K562 (cell line): ENCODE data around the gene COMTD1. TPM values are rescaled to one million over a fixed set of nuclear protein-coding genes. Genes with fewer than 3 reads are reported as not detected.
A peak's percentile ranks its signal among the peaks of the same experiment; 100 is the strongest.
"Not testable (repeated sequence)": the region's sequence is repeated elsewhere in the genome, so short reads cannot be mapped to it uniquely, and the experiment has no call there.

Experiments used
- ATAC-seq: fragments of 200-7000 bp; cut with Tn5 transposase; 3 replicates; pipeline ENCODE4 v1.9.1; 2020; ENCODE audit warnings: moderate library complexity
- BruUV-seq: library from RNA; stranded (reverse); fragments of 400-500 nt; replicated peaks from 2 replicates; lab custom pipeline; 2021; lab: Mats Ljungman, UMichigan
- CTCF ChIA-PET: fragments of 300-600 bp; formaldehyde crosslinking; extraction: SDS; loops from one replicate; lab custom pipeline; 2021; ENCODE audit warnings: low intra/inter-chr PET ratio; lab: Yijun Ruan, JAX
- POLR2A ChIA-PET: fragments of 300-600, 350-650 bp; sonication (Branson Sonifier 250); formaldehyde crosslinking; extraction: SDS; loops from one replicate; lab custom pipeline; 2021; ENCODE audit warnings: antibody characterized with exemption, inconsistent platforms; lab: Yijun Ruan, JAX
- DNase-seq, 4 experiments: peaks; one replicate each; pipeline versions ENCODE4 v3.0.0 to v3.0.0-alpha.2; 2011 to 2018; ENCODE audit warnings: low spot score in 3 of 4, mixed read lengths in 3 of 4; ENCODE audit errors: extremely low read depth in 1 of 4
- FAIRE-seq: peaks from 2 replicates; lab custom pipeline; 2011; peaks lifted over from hg19 to GRCh38; lab: Jason Lieb, UNC
- H2AFZ ChIP-seq: 2 replicates; pipeline ENCODE4 v1.6.0; 2011; ENCODE audit warnings: low read depth, low read length, control low read depth, inconsistent platforms
- H3K27ac ChIP-seq: fragments of 200-600 bp; 3 replicates; pipeline ENCODE4 v1.8.0; 2011; ENCODE audit warnings: low read depth, mild to moderate bottlenecking, control low read depth, inconsistent platforms, low read length, moderate library complexity, mixed read lengths; ENCODE audit errors: extremely low read depth
- H3K27me3 ChIP-seq, 2 experiments: fragments of 300-600 bp in 1 of 2; 2 replicates in 1 of 2; 3 replicates in 1 of 2; pipeline versions ENCODE4 v1.6.0 to v1.8.0; 2011; ENCODE audit warnings: inconsistent platforms in 2 of 2, low read length in 2 of 2, mild to moderate bottlenecking in 1 of 2, mixed read lengths in 1 of 2, moderate library complexity in 1 of 2; ENCODE audit not compliant: control insufficient read depth in 2 of 2, insufficient read depth in 2 of 2
- H3K36me3 ChIP-seq: fragments of 300-600 bp; 3 replicates; pipeline ENCODE4 v1.8.0; 2011; ENCODE audit warnings: mild to moderate bottlenecking, low read length, inconsistent platforms; ENCODE audit not compliant: control insufficient read depth, insufficient read depth
- H3K4me1 ChIP-seq, 2 experiments: fragments of 200-600 bp in 1 of 2; replicated peaks in 1 of 2; 2 replicates in 1 of 2; 3 replicates in 1 of 2; pipeline versions ENCODE4 v1.5.1 to v1.8.0; 2011; ENCODE audit warnings: inconsistent platforms in 2 of 2, low read length in 2 of 2, mild to moderate bottlenecking in 1 of 2, mixed read lengths in 1 of 2, moderate library complexity in 1 of 2; ENCODE audit not compliant: control insufficient read depth in 2 of 2, insufficient read depth in 2 of 2
- H3K4me2 ChIP-seq: 2 replicates; pipeline ENCODE4 v1.6.1; 2011; ENCODE audit warnings: low read length, control low read depth, inconsistent platforms, mixed read lengths; ENCODE audit not compliant: insufficient read depth
- H3K4me3 ChIP-seq: fragments of 200-600 bp; sonication (generic), shearing (Covaris generic); 2 replicates; pipeline ENCODE4 v1.5.1; 2016; ENCODE audit warnings: control low read depth, inconsistent platforms
- H3K79me2 ChIP-seq: fragments of 200-600 bp; 3 replicates; pipeline ENCODE4 v1.8.0; 2011; ENCODE audit warnings: low read length, inconsistent platforms; ENCODE audit not compliant: control insufficient read depth, insufficient read depth
- H3K9ac ChIP-seq, 2 experiments: 2 replicates each; pipeline versions ENCODE4 v1.6.0 to v1.6.1; 2011; ENCODE audit warnings: low read depth in 2 of 2, low read length in 2 of 2, control low read depth in 1 of 2, inconsistent platforms in 1 of 2, mild to moderate bottlenecking in 1 of 2, mixed read lengths in 1 of 2; ENCODE audit not compliant: insufficient read depth in 1 of 2
- H3K9me1 ChIP-seq: one replicate; pipeline ENCODE4 v1.6.0; 2011; ENCODE audit warnings: inconsistent platforms, mild to moderate bottlenecking, low read length, moderate library complexity; ENCODE audit not compliant: control insufficient read depth, insufficient read depth
- H3K9me3 ChIP-seq: replicated peaks from 2 replicates; pipeline ENCODE4 v1.5.1; 2011; ENCODE audit warnings: low read depth, low read length, inconsistent platforms; ENCODE audit not compliant: control insufficient read depth, insufficient read depth
- H4K20me1 ChIP-seq: replicated peaks from 2 replicates; pipeline ENCODE4 v1.6.1; 2011; ENCODE audit warnings: low read length, inconsistent platforms, mixed read lengths; ENCODE audit not compliant: control insufficient read depth, insufficient read depth
- EGR1 ChIP-seq: fragments of 450-650 bp; conservative IDR thresholded peaks from 2 replicates; pipeline ENCODE4 v1.6.1; 2017; ENCODE audit warnings: mild to moderate bottlenecking
- HLTF ChIP-seq: fragments of 450-650 bp; IDR thresholded peaks from 2 replicates; pipeline ENCODE4 v1.6.1; 2016
- YBX1 ChIP-seq: fragments of 450-650 bp; IDR thresholded peaks from 2 replicates; pipeline ENCODE4 v1.7.1; 2016; ENCODE audit warnings: mild to moderate bottlenecking
- ZNF384 ChIP-seq: IDR thresholded peaks from 2 replicates; pipeline ENCODE4 v1.6.1; 2012; ENCODE audit warnings: low read depth, low read length, improper control_type of control experiment
- WGBS: fragments of 100-300 bp; shearing (Covaris generic); methylation state at CpG from one replicate; pipeline ENCODE4 v1.1.6; 2016; ENCODE audit warnings: low coverage, mixed read lengths; ENCODE audit not compliant: insufficient coverage; ENCODE audit errors: missing lambda C conversion rate; 5-methylcytosine and 5-hydroxymethylcytosine counted together
- in situ Hi-C: fragments of 300-500 bp; cut with MboI; formaldehyde crosslinking; loops from 4 replicates; pipeline ENCODE4 v1.15.0; 2018; ENCODE audit warnings: inconsistent platforms, mixed read lengths
- intact Hi-C: fragments of 100-400 bp; cut with micrococcal nuclease; formaldehyde crosslinking; loops from 2 replicates; pipeline ENCODE4 v1.14.2; 2022
- polyA plus RNA-seq, 8 experiments: library from polyadenylated mRNA; depleted of rRNA in 4 of 8; stranded (reverse) in 5 of 8; unstranded in 3 of 8; fragments of >200 nt; fragmentation: Nextera tagmentation in 2 of 8; fragmentation: Illumina TruSeq in 1 of 8; extraction: Ambion mirVana in 2 of 8; extraction: Trizol in 1 of 8; gene quantifications; 2 replicates each; pipeline versions ENCODE4 v1.2.1 to v1.2.3, GENCODE V29; 2011 to 2014; ENCODE audit warnings: inconsistent platforms in 1 of 8, missing spikeins in 1 of 8
- total RNA-seq, 7 experiments: library from RNA; depleted of rRNA in 6 of 7; stranded (reverse); fragments of >200 nt in 6 of 7; fragmentation: Illumina TruSeq in 2 of 7; extraction: Trizol in 2 of 7; gene quantifications; 2 replicates each; pipeline versions ENCODE4 v1.2.1 to v1.2.3, GENCODE V29; 2011 to 2021; ENCODE audit warnings: low replicate concordance in 1 of 7
- TF ChIP-seq, protein P1 (sequence below): sonication (generic); formaldehyde crosslinking; IDR thresholded peaks from 2 replicates; pipeline ENCODE4 v1.8.1; 2023; ENCODE audit warnings: mild to moderate bottlenecking, missing genetic modification reagents
- TF ChIP-seq, protein P2 (sequence below), 2 experiments: fragments of 450-650 bp; IDR thresholded peaks; 2 replicates each; pipeline ENCODE4 v1.6.1; 2016

Gene COMTD1
- total and polyA plus RNA-seq, 9 of the 15 experiments (the other 6 are each of a cell fraction or from before 2014, with no cell fraction given): 0.41 to 112 (median 13.7) TPM

DNA sequence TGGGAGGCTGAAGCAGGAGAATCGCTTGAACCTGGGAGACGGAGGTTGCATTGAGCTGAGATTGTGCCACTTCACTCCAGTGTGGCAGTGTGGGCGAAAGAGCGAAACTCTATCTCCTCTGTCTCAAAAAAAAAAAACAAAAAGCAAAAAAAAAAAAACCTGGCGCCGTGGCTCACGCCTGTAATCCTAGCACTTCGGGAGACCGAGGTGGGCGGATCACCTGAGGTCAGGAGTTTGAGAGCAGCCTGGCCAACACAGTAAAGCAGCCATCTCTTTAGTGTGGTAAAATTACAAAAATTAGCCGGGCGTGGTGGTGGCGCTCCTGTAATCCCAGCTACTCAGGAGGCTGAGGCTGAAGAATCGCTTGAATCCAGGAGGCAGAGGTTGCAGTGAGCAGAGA, 29.1 kb downstream of the COMTD1 start:
- H3K4me2 ChIP-seq: peak overlapping the region; percentile 49
- H3K36me3 ChIP-seq, ATAC-seq, BruUV-seq, H3K27me3 ChIP-seq, FAIRE-seq, DNase-seq, H4K20me1 ChIP-seq, H3K27ac ChIP-seq, H3K9me3 ChIP-seq, intact Hi-C loops, CTCF ChIA-PET, H3K9me1 ChIP-seq, H3K4me3 ChIP-seq, in situ Hi-C loops: not testable (repeated sequence)
- 46% methylated on average over 12 of the region's 14 CpGs for WGBS
- TF ChIP-seq YBX1: 0 out of 2 replicates have a peak, but pooled peaks have one; percentile 28
- TF ChIP-seq ZNF384: peak; percentile 57; the same call in 1 of the 2 replicates
- TF ChIP-seq, protein P1, sequence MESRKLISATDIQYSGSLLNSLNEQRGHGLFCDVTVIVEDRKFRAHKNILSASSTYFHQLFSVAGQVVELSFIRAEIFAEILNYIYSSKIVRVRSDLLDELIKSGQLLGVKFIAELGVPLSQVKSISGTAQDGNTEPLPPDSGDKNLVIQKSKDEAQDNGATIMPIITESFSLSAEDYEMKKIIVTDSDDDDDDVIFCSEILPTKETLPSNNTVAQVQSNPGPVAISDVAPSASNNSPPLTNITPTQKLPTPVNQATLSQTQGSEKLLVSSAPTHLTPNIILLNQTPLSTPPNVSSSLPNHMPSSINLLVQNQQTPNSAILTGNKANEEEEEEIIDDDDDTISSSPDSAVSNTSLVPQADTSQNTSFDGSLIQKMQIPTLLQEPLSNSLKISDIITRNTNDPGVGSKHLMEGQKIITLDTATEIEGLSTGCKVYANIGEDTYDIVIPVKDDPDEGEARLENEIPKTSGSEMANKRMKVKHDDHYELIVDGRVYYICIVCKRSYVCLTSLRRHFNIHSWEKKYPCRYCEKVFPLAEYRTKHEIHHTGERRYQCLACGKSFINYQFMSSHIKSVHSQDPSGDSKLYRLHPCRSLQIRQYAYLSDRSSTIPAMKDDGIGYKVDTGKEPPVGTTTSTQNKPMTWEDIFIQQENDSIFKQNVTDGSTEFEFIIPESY (CRISPR knock-in tag): 0 out of 2 replicates have a peak, but pooled peaks have one; percentile 26
- TF ChIP-seq EGR1: peak; percentile 45
- TF ChIP-seq HLTF: 0 out of 2 replicates have a peak, but pooled peaks have one; percentile 29
- TF ChIP-seq, protein P2, sequence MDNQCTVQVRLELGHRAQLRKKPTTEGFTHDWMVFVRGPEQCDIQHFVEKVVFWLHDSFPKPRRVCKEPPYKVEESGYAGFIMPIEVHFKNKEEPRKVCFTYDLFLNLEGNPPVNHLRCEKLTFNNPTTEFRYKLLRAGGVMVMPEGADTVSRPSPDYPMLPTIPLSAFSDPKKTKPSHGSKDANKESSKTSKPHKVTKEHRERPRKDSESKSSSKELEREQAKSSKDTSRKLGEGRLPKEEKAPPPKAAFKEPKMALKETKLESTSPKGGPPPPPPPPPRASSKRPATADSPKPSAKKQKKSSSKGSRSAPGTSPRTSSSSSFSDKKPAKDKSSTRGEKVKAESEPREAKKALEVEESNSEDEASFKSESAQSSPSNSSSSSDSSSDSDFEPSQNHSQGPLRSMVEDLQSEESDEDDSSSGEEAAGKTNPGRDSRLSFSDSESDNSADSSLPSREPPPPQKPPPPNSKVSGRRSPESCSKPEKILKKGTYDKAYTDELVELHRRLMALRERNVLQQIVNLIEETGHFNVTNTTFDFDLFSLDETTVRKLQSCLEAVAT (IDR thresholded peaks at IDR 0.05): 0 out of 4 replicates have a peak, but pooled peaks of 1 of the 2 experiments have one; percentile 38
- H3K9ac ChIP-seq: peak overlapping the region in 1 of 2 experiments; percentile 4; a peak in 1 of 4 replicates
- POLR2A ChIA-PET: interaction anchor here (0.9 to 8.9 kb wide), 6 partner anchors 11 to 45 kb away, joined by 3 to 74 read pairs (median 4); no protein-coding TSS in a partner anchor
- H3K79me2 ChIP-seq: peaks cover 12% of the 10 kb centered on the region
- peaks cover 32 to 41% of the 10 kb centered on the region in 2 experiments for H3K4me1 ChIP-seq
- peak overlapping the region; percentile 73 for H2AFZ ChIP-seq
